HCT116 (cell line): ENCODE data around the gene ADAMTSL2. TPM values are rescaled to one million over a fixed set of nuclear protein-coding genes. Genes with fewer than 3 reads are reported as not detected.

Experiments
- ATAC-seq: fragments of 200-7000 bp; cut with Tn5 transposase; 2 replicates; pipeline ENCODE4 v1.9.1; 2020; ENCODE audit warnings: mild to moderate bottlenecking, moderate library complexity
- BruUV-seq: library from RNA; stranded (reverse); fragments of 400-500 nt; replicated peaks from 2 replicates; lab custom pipeline; 2021; lab: Mats Ljungman, UMichigan
- CTCF ChIA-PET: fragments of 300-600 bp; sonication (Branson Sonifier 250); formaldehyde crosslinking; loops from one replicate; lab custom pipeline; 2021; ENCODE audit warnings: antibody characterized with exemption; lab: Charles Lee
- POLR2A ChIA-PET: fragments of 300-600, 350-600 bp; sonication (Branson Sonifier 250); formaldehyde crosslinking; loops from one replicate; lab custom pipeline; 2021; ENCODE audit warnings: antibody characterized with exemption; lab: Charles Lee
- RAD21 ChIA-PET, 2 experiments: fragments of 300-600 bp; sonication (Branson Sonifier 250); formaldehyde crosslinking; loops; one replicate each; lab custom pipeline; 2023; ENCODE audit warnings: low total read pairs in 2 of 2; ENCODE audit not compliant: uncharacterized antibody in 2 of 2, unreplicated experiment in 2 of 2, low non-redundant PET in 1 of 2; lab: Charles Lee
- DNase-seq: peaks from one replicate; pipeline ENCODE4 v3.0.0-alpha.2; 2010; ENCODE audit warnings: low read depth, low spot score
- H2AFZ ChIP-seq: fragments of 200-600 bp; shearing (Covaris generic), sonication (generic); 2 replicates; pipeline ENCODE4 v1.6.1; 2017; ENCODE audit warnings: low read depth, mixed run types, mixed read lengths, antibody characterized with exemption, low read length; ENCODE audit not compliant: poor library complexity, severe bottlenecking
- H3K27ac ChIP-seq: 2 replicates; pipeline ENCODE4 v1.5.1; 2012; ENCODE audit warnings: low read depth, low read length
- H3K27me3 ChIP-seq: fragments of 200-600 bp; sonication (generic); 2 replicates; pipeline ENCODE4 v1.6.1; 2016; ENCODE audit warnings: mixed run types, low read length, mixed read lengths; ENCODE audit not compliant: insufficient read depth
- H3K36me3 ChIP-seq, 2 experiments: fragments of 200-500 bp in 1 of 2; fragments of 200-600 bp in 1 of 2; sonication (Bioruptor generic) in 1 of 2; sonication (generic) in 1 of 2; 2 replicates each; pipeline versions ENCODE4 v1.5.1 to v1.6.1; 2014 to 2016; ENCODE audit warnings: low read length in 2 of 2, inconsistent platforms in 1 of 2, mixed read lengths in 1 of 2, mixed run types in 1 of 2; ENCODE audit not compliant: insufficient read depth in 2 of 2, control insufficient read depth in 1 of 2
- H3K4me1 ChIP-seq, 2 experiments: fragments of 200-600 bp in 1 of 2; sonication (generic) in 1 of 2; 2 replicates each; pipeline versions ENCODE4 v1.5.1 to v1.6.1; 2012 to 2017; ENCODE audit warnings: low read length in 2 of 2, inconsistent platforms in 1 of 2, mild to moderate bottlenecking in 1 of 2, mixed read lengths in 1 of 2, mixed run types in 1 of 2, moderate library complexity in 1 of 2; ENCODE audit not compliant: insufficient read depth in 2 of 2, control insufficient read depth in 1 of 2
- H3K4me2 ChIP-seq: fragments of 200-600 bp; sonication (generic); 2 replicates; pipeline ENCODE4 v1.6.1; 2017; ENCODE audit warnings: mixed run types, low read length, mixed read lengths
- H3K4me3 ChIP-seq, 2 experiments: fragments of 200-600 bp in 1 of 2; sonication (generic) in 1 of 2; replicated peaks in 1 of 2; 2 replicates each; pipeline ENCODE4 v1.5.1; 2011 to 2016; ENCODE audit warnings: low read length in 2 of 2, control low read depth in 1 of 2, low read depth in 1 of 2, mild to moderate bottlenecking in 1 of 2, mixed read lengths in 1 of 2, mixed run types in 1 of 2
- H3K79me2 ChIP-seq: fragments of 200-600 bp; sonication (generic); 2 replicates; pipeline ENCODE4 v1.6.1; 2017; ENCODE audit warnings: mild to moderate bottlenecking, mixed run types, low read length, moderate library complexity, mixed read lengths; ENCODE audit not compliant: insufficient read depth
- H3K9ac ChIP-seq: fragments of 200-600 bp; sonication (generic); 2 replicates; pipeline ENCODE4 v1.6.1; 2016; ENCODE audit warnings: low read length, mixed read lengths
- H3K9me2 ChIP-seq: fragments of 200-600 bp; sonication (generic), shearing (Covaris generic); 2 replicates; pipeline ENCODE4 v1.6.1; 2017; ENCODE audit warnings: mixed run types, mild to moderate bottlenecking, moderate library complexity; ENCODE audit not compliant: insufficient read depth
- H3K9me3 ChIP-seq, 2 experiments: fragments of 200-500 bp in 1 of 2; fragments of 200-600 bp in 1 of 2; sonication (Bioruptor generic) in 1 of 2; sonication (generic) in 1 of 2; 2 replicates each; pipeline ENCODE4 v1.6.1; 2014 to 2017; ENCODE audit warnings: low read length in 2 of 2, mixed read lengths in 2 of 2, inconsistent platforms in 1 of 2, low read depth in 1 of 2, mild to moderate bottlenecking in 1 of 2, mixed run types in 1 of 2, moderate library complexity in 1 of 2; ENCODE audit not compliant: control insufficient read depth in 1 of 2, insufficient read depth in 1 of 2
- H4K20me1 ChIP-seq: fragments of 200-600 bp; sonication (generic), shearing (Covaris generic); 2 replicates; pipeline ENCODE4 v1.6.1; 2017; ENCODE audit warnings: mixed run types, mild to moderate bottlenecking, moderate library complexity; ENCODE audit not compliant: insufficient read depth
- ATF3 ChIP-seq: IDR thresholded peaks from 2 replicates; pipeline ENCODE4 v1.6.1; 2012
- CBX3 ChIP-seq: IDR thresholded peaks from 2 replicates; pipeline ENCODE4 v1.6.1; 2012; ENCODE audit warnings: low read depth
- EGR1 ChIP-seq: IDR thresholded peaks from 2 replicates; pipeline ENCODE4 v1.6.1; 2012; ENCODE audit warnings: low read depth
- MAX ChIP-seq: IDR thresholded peaks from 2 replicates; pipeline ENCODE4 v1.6.1; 2012
- SRF ChIP-seq: IDR thresholded peaks from 2 replicates; pipeline ENCODE4 v1.6.1; 2012; ENCODE audit warnings: low read depth
- intact Hi-C: fragments of 100-400 bp; cut with micrococcal nuclease; formaldehyde crosslinking; loops from 2 replicates; pipeline ENCODE4 v1.10.0; 2022
- total RNA-seq: library from RNA; stranded (reverse); gene quantifications from one replicate; pipeline ENCODE4 v1.2.1, GENCODE V29; 2021; ENCODE audit not compliant: unreplicated experiment

The ADAMTSL2 gene
- total RNA-seq, 1 experiment from 2014 or later, result not detected

GRCh38 chr9:133613432-133613831 lies 78.9 kb downstream of the ADAMTSL2 start:
- ChIA-PET CTCF (no interaction called here), POLR2A (no interaction called here), RAD21 (no interaction called here)
- Histone ChIP-seq H3K27me3 (peaks cover 80% of the 10 kb centered on the region), H2AFZ (no peak overlapping the region), H3K27ac (no peak overlapping the region), H3K36me3 (no peaks in the 10 kb centered on the region), H3K4me1 (no peaks in the 10 kb centered on the region), H3K4me3 (no peak overlapping the region), H3K4me2 (no peak overlapping the region), H4K20me1 (no peaks in the 10 kb centered on the region), H3K9me3 (no peaks in the 10 kb centered on the region), H3K9me2 (no peaks in the 10 kb centered on the region), H3K79me2 (no peaks in the 10 kb centered on the region), H3K9ac (no peak overlapping the region)
- ATAC-seq (no peak), DNase-seq (no peak)
- intact Hi-C loops, result no loop called here
- TF ChIP-seq CBX3, result no peak
- no TSS peak for BruUV-seq

- ChIA-PET RAD21 (no interaction called here), POLR2A (no interaction called here), CTCF (no interaction called here)
- no peaks in the 10 kb centered on the region for H3K9me2 ChIP-seq
- no peaks in the 10 kb centered on the region for H3K9me3 ChIP-seq
- no peaks in the 10 kb centered on the region for H3K36me3 ChIP-seq
- H3K4me2 ChIP-seq, result no peak overlapping the region
- no peak for TF ChIP-seq SRF
- TF ChIP-seq EGR1, result no peak
- no peak for TF ChIP-seq ATF3
- no peak for TF ChIP-seq MAX
- H3K79me2 ChIP-seq, result no peaks in the 10 kb centered on the region
- H3K4me1 ChIP-seq, result no peaks in the 10 kb centered on the region
- intact Hi-C loops, result no loop called here
- ATAC-seq, result no peak
- H2AFZ ChIP-seq, result no peak overlapping the region
- no peak overlapping the region for H3K9ac ChIP-seq
- no peaks in the 10 kb centered on the region for H4K20me1 ChIP-seq
- H3K27ac ChIP-seq, result no peak overlapping the region
- no TSS peak for BruUV-seq
- H3K27me3 ChIP-seq, result peaks cover 84% of the 10 kb centered on the region
- no peak for DNase-seq
- H3K4me3 ChIP-seq, result no peak overlapping the region
These were observed 79.6 kb downstream of the ADAMTSL2 start for GRCh38 chr9:133614056-133614455.
